ENCODE measurements around the gene SENP3.

DNA sequence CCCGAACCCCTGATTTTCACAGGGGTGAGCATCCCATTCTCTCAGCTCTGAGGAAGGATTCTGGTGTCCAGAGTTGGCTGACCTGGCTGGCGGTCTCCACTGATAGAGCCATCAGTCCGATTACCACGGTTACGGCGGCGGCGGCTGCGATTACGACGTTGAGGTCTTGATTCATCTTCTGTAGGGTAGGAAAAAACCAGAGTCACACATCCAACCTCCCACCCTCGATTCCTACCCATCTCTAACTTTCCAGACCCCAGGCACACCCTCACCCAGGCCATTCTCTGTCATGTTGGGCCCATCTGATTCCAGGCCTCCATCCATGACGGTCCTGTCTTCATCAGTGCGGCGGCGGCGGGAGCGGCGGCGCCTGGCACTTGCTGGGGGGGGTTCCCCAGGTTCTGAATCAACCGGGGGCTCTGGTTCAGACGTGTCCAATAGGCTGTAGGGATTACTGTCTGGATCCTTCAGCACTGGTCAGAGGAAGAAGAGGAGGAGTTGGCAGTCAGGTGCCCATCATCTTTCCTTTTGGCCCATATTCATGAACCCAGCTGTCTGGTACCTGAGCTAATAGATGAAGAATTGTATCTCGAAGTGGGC, 30.8 kb downstream of the SENP3 start:
- TF ChIP-seq, protein P1, sequence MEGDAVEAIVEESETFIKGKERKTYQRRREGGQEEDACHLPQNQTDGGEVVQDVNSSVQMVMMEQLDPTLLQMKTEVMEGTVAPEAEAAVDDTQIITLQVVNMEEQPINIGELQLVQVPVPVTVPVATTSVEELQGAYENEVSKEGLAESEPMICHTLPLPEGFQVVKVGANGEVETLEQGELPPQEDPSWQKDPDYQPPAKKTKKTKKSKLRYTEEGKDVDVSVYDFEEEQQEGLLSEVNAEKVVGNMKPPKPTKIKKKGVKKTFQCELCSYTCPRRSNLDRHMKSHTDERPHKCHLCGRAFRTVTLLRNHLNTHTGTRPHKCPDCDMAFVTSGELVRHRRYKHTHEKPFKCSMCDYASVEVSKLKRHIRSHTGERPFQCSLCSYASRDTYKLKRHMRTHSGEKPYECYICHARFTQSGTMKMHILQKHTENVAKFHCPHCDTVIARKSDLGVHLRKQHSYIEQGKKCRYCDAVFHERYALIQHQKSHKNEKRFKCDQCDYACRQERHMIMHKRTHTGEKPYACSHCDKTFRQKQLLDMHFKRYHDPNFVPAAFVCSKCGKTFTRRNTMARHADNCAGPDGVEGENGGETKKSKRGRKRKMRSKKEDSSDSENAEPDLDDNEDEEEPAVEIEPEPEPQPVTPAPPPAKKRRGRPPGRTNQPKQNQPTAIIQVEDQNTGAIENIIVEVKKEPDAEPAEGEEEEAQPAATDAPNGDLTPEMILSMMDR (IDR thresholded peaks at IDR 0.05) = no peak
- no peak for TF ChIP-seq EZH2phosphoT487 (IDR thresholded peaks at IDR 0.05)

Data from neural progenitor cell (in vitro differentiated cells).